OCI-LY3 (cell line): ENCODE measurements around the gene FGD5.

Experiments
- EZH2phosphoT487 ChIP-seq: fragments of 200-600 bp; shearing (Covaris generic); IDR thresholded peaks from 2 replicates; pipeline ENCODE4 v1.6.1; 2018; ENCODE audit warnings: antibody characterized with exemption, mixed run types, low read depth
- TF ChIP-seq, protein P1 (sequence below): fragments of 200-600, 300-600 bp; sonication (generic); IDR thresholded peaks from 2 replicates; pipeline ENCODE4 v1.5.1; 2014; ENCODE audit warnings: antibody characterized with exemption, low read length, low read depth

DNA sequence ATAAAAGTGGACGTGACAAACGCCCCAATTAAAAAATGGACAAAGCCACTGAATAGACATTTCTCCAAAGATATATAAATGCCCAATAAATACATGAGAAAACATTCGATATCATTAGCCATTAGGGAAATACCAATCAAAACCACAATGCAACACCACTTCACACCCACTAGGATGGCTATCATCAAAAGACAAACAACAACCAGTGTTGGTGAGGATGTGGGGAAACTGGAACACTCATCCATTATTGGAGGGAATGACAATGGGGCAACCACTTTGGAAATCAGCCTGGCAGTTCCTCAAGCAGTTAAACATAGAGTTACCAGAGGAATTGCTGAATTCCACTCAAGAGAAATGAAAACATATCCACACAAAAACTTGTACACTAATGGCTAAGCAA lies 32.4 kb upstream of the FGD5 start:
- TF ChIP-seq, protein P1, sequence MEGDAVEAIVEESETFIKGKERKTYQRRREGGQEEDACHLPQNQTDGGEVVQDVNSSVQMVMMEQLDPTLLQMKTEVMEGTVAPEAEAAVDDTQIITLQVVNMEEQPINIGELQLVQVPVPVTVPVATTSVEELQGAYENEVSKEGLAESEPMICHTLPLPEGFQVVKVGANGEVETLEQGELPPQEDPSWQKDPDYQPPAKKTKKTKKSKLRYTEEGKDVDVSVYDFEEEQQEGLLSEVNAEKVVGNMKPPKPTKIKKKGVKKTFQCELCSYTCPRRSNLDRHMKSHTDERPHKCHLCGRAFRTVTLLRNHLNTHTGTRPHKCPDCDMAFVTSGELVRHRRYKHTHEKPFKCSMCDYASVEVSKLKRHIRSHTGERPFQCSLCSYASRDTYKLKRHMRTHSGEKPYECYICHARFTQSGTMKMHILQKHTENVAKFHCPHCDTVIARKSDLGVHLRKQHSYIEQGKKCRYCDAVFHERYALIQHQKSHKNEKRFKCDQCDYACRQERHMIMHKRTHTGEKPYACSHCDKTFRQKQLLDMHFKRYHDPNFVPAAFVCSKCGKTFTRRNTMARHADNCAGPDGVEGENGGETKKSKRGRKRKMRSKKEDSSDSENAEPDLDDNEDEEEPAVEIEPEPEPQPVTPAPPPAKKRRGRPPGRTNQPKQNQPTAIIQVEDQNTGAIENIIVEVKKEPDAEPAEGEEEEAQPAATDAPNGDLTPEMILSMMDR: no peak
- no peak for TF ChIP-seq EZH2phosphoT487
